ENCODE measurements around the gene VAV1.
"Not testable (repeated sequence)": the region's sequence is repeated elsewhere in the genome, so short reads cannot be mapped to it uniquely, and the experiment has no call there.

VAV1 gene

DNA sequence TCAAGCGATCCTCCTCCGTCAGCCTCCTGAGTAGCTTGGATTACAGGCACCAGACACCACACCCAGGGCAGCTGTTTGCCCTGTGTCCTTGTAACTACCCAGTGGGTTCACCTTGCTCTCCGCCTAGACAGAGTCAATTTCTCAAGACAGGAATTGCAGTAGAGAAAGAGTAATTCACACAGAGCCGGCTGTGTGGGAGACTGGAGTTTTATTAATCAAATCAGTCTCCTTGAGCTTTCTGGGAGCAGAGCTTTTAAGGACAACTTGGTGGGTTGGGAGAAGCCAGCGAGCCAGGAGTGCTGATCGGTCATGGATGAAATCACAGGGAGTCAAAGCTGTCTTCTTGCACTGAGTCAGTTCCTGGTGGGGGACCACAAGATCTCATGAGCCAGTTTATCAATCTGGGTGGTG lies 94.2 kb downstream of the VAV1 start:
- no peak overlapping the region for H3K4me3 Mint-ChIP-seq
- H3K9me3 Mint-ChIP-seq, result no peaks in the 10 kb centered on the region
- CTCF ChIA-PET, result interaction anchor here (0.9 to 7.5 kb wide), 2 partner anchors 130 to 350 kb away, joined by 3 to 72 read pairs; partner anchors contain the start of gene GPR108
- no peaks in the 10 kb centered on the region for H3K36me3 Mint-ChIP-seq
- DNase-seq, result no peak
- peaks cover 5% of the 10 kb centered on the region for H3K27me3 Mint-ChIP-seq
- peaks cover 24% of the 10 kb centered on the region for H3K4me1 Mint-ChIP-seq
- no peak overlapping the region for H3K27ac Mint-ChIP-seq

DNA sequence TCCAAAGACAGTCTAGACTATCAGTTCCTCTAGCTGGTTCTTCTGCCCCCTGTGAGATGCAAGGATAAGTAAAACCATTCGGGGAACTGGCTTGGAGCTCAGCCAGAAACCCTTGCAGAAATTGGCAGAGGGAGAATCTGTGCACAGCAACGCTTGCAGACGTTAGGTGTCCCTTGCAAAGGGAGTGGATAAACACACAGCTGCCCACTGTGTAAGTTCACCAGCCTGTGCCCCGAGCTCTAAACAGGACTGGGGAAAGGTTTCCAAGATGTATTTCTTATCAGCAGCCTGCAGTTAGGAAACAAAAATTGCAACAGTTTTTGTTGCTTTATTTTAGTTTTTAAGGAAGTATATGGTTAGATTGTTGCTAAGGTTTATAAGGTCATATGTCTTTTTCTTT lies 95.8 kb downstream of the VAV1 start:
- Mint-ChIP-seq H3K27ac (no peak overlapping the region), H3K9me3 (no peaks in the 10 kb centered on the region)

DNA sequence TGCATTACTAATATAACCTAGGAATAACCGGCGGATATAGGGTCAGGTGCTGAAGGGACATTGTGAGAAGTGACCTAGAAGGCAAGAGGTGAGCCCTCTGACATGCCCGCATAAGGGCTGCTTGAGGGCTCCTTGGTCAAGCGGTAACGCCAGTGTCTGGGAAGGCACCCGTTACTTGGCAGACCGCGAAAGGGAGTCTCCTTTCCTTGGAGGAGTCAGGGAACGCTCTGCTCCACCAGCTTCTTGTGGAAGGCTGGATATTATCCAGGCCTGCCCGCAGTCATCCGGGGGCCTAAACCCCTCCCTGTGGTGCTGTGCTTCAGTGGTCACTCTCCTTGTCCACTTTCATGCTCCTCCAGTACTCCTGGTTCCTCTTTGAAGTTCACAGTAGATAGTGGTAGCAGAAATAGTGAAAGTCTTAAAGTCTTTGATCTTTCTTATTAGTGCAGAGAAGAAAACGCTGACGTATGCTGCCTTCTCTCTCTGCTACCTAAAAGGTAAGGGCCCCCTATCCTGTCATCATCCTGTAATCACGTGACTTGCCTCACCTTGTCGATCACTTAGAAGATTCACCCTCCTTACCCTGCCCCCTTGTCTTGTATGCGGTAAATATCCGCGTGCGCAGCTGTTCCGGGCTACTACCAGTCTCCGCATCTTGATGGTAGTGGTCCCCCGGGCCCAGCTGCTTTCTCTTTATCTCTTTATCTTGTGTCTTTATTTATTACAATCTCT lies 96.8 kb downstream of the VAV1 start:
- H3K27me3 Mint-ChIP-seq, H3K4me1 Mint-ChIP-seq, H3K36me3 Mint-ChIP-seq, CTCF ChIA-PET, H3K4me3 Mint-ChIP-seq, DNase-seq, H3K9me3 Mint-ChIP-seq: not testable (repeated sequence)
- H3K27ac Mint-ChIP-seq, result peak overlapping the region; percentile 26

More for the DNA sequence above, 95.8 kb downstream of the VAV1 start:
- no peak for DNase-seq
- Mint-ChIP-seq H3K27me3 (peaks cover 5% of the 10 kb centered on the region), H3K4me1 (peaks cover 12% of the 10 kb centered on the region), H3K4me3 (no peak overlapping the region), H3K36me3 (no peaks in the 10 kb centered on the region)
- CTCF ChIA-PET, result interaction anchor here (0.8 to 1.2 kb wide), 3 partner anchors 131 to 473 kb away, joined by 4 read pairs; no protein-coding TSS in a partner anchor

DNA sequence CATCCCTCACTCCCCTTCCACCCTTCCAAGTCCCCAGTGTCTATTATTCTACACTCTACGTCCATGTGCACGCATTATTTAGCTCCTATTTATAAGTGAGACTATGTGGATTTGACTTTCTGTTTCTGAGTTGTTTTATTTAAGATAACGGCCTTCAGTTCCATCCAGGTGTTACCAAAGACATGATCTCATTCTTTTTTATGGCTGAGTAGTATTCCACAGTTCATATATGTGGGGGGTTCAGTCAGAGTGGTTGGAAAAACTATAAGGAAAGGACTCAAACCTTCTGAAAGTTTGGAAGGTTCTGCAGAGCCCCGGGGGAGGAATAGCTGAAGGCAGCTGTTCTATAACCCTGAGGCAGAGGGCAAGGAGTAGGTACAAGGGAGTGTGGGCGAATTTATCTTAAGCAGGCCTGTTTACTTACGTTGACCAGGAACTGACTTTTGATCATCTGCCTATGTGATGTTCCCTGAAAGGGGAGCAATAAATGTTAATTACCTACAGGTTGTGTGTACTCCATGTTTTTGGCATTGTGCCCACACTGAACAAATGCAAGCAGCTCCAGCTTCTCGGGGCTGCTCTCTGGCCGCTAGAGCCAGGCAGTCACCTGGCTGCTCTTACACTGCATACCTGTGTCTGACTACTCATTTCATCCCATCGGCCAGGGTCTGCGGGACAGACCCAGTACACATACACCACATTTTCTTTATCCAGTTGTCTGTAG lies 101.4 kb downstream of the VAV1 start:
- CTCF ChIA-PET, result no interaction called here
- H3K27ac Mint-ChIP-seq, result no peak overlapping the region

DNA sequence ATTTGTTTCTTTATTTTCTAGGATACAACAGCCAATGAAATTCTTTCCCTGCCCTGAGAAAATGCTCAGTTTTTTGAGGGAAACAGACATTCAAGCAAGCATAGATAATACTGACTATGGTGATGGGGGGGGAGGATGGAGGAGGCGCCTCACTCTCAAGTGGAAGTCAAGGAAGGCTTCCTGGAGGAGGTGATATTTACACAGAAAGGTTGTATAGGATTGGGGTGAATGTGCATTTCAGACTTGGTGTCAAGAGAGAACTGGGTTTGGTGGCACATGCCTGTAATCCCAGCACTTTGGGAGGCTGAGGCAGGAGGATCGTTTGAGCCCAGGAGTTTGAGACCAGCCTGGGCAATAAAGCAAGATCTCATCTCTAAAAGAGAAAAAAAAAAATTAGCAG lies 102.7 kb downstream of the VAV1 start:
- H3K4me3 Mint-ChIP-seq, result no peak overlapping the region
- H3K27me3 Mint-ChIP-seq, result peaks cover 29% of the 10 kb centered on the region
- no peak for DNase-seq
- H3K36me3 Mint-ChIP-seq, result no peaks in the 10 kb centered on the region
- peaks cover 5% of the 10 kb centered on the region for H3K4me1 Mint-ChIP-seq
- H3K9me3 Mint-ChIP-seq, result peaks cover 2% of the 10 kb centered on the region
- CTCF ChIA-PET, result no interaction called here
- no peak overlapping the region for H3K27ac Mint-ChIP-seq

More for the DNA sequence above, 101.4 kb downstream of the VAV1 start:
- DNase-seq, result no peak
- Mint-ChIP-seq H3K9me3 (no peaks in the 10 kb centered on the region), H3K4me3 (no peak overlapping the region), H3K4me1 (peaks cover 5% of the 10 kb centered on the region), H3K27me3 (peaks cover 21% of the 10 kb centered on the region), H3K36me3 (no peaks in the 10 kb centered on the region)

DNA sequence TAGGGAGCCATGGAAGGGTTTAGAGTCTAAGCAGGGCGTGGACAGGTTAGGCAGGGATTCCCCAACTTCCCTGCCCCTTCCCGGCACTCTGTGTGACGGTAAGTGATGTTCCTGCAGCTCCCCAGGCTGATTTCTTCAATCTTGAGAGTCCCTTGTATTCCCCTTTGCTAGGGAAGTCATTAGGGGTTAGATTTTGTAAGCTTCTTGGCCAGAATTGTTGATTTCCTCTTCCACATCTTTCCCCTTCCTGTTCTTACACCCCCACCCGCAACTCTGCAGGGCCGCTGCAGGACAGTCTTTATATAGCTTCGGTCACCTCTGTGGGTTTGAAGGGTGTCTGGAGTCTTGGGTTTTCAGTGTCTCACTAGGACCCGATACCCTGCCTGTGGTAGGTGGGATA lies 104.2 kb downstream of the VAV1 start:
- CTCF ChIA-PET, result interaction anchor here (0.9 kb wide), 1 partner anchor 13 kb away, joined by 3 read pairs; no protein-coding TSS in a partner anchor
- DNase-seq, result no peak
- no peaks in the 10 kb centered on the region for H3K36me3 Mint-ChIP-seq
- no peak overlapping the region for H3K27ac Mint-ChIP-seq
- peaks cover 5% of the 10 kb centered on the region for H3K4me1 Mint-ChIP-seq
- peaks cover 2% of the 10 kb centered on the region for H3K9me3 Mint-ChIP-seq
- no peak overlapping the region for H3K4me3 Mint-ChIP-seq
- H3K27me3 Mint-ChIP-seq, result peaks cover 29% of the 10 kb centered on the region

DNA sequence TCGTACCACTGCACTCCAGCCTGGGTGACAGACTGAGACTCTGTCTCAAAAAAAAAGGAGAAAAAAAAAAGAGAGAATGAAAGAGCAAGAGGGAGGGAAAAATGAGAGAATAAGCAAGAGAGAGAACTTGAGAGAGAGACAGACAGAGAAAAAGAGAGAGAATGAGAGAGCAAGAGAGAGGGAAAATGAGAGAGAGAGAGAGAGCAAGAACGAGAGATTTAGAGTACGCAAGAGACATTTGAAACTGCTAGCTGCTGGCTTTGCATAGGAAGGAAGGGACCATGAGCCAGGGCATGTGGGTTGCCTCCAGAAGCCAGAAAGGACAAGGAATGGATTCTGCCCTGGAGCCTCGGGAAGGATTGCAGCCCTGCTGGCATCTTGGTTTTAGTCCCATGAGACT lies 105.3 kb downstream of the VAV1 start:
- Mint-ChIP-seq H3K4me3 (no peak overlapping the region), H3K9me3 (peaks cover 2% of the 10 kb centered on the region), H3K27me3 (peaks cover 29% of the 10 kb centered on the region), H3K4me1 (peaks cover 5% of the 10 kb centered on the region), H3K36me3 (no peaks in the 10 kb centered on the region), H3K27ac (peak overlapping the region; percentile 35)
- DNase-seq, result no peak
- CTCF ChIA-PET, result no interaction called here

DNA sequence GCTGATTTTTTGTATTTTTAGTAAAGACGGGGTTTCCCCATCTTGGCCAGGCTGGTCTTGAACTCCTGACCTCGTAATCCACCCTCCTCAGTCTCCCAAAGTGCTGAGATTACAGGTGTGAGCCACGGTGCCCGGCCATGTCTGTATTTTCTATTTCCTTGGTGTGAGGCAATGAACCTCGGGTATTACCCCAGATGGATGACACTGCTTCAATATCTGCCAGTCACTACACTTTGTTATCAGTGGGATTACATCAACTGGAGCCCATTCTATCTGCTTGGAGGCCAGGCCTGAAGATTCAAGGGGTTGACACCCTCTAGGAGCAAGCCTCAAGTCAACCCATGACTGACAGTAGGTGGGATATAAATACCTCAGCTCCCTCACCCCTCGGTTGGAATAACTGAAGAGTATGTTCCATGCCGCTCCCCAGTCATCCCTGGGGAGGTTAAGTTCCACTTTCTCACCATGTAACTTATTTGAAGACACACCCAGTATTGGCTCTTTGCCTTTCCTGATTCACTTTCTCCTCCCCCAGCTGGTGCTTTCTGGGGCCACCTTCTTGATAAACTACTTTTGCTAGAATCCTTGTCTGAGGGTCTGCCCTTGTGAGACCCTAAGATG lies 113.9 kb downstream of the VAV1 start:
- peaks cover 16% of the 10 kb centered on the region for H3K9me3 Mint-ChIP-seq
- H3K36me3 Mint-ChIP-seq, result peaks cover 10% of the 10 kb centered on the region
- no peak overlapping the region for H3K27ac Mint-ChIP-seq
- DNase-seq, result no peak
- peaks cover 48% of the 10 kb centered on the region for H3K4me1 Mint-ChIP-seq
- no peak overlapping the region for H3K4me3 Mint-ChIP-seq
- no peaks in the 10 kb centered on the region for H3K27me3 Mint-ChIP-seq
- CTCF ChIA-PET, result no interaction called here

DNA sequence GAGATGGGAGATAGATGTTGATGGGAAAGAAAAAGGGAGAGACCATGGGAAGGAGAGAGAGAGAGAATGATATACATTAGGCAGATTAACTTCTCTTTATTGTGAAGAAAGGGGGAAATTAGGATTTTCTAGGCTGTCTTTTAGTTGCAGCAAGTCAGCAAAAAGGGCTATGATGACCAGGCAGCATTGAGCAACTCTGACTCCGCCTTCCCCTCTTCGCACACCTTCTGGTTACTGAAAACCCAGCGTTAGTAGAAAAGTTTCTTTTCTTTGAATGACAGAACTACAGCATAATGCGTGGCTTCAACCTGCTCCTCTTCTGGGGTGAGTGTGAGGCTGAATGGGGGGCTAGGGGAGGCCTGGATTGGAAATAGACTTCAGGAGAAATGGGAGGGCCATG lies 114.8 kb downstream of the VAV1 start, which contains the start of gene ADGRE1:
ADGRE1 (plus strand) TSS at position 264 of the 400 bp plus-strand sequence; CDS start at position 294, 30 bp downstream.
- Mint-ChIP-seq H3K4me1 (peaks cover 57% of the 10 kb centered on the region), H3K27ac (peak within 1 kb of the TSS; percentile 51), H3K36me3 (peaks cover 18% of the 10 kb centered on the region), H3K4me3 (no peak within 1 kb of the TSS), H3K9me3 (peaks cover 24% of the 10 kb centered on the region), H3K27me3 (no peaks in the 10 kb centered on the region)
- CTCF ChIA-PET, result interaction anchor here (1.1 kb wide), 1 partner anchor 23 kb away, joined by 4 read pairs; no protein-coding TSS in a partner anchor
- DNase-seq, result peak; percentile 33

DNA sequence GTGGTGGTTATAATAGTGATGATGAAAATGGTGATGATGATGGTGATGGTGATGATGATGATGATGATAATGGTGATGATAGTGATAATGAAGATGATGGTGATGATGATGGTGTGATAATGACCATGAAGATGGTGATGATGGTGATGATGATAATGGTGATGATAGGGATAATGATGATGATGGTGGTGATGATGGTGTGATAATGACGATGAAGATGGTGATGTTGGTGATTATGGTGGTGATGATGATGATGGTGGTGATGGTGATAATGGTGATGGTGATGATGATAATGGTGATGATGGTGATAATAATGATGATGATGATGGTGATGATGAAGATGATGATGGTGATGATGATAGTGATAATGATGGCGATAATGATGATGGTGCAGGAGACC lies 116.5 kb downstream of the VAV1 start:
- Mint-ChIP-seq H3K27ac (peak overlapping the region; percentile 53), H3K4me3 (no peak overlapping the region), H3K27me3 (no peaks in the 10 kb centered on the region), H3K9me3 (peaks cover 36% of the 10 kb centered on the region), H3K4me1 (peaks cover 71% of the 10 kb centered on the region), H3K36me3 (peaks cover 31% of the 10 kb centered on the region)
- no peak for DNase-seq
- CTCF ChIA-PET, result no interaction called here

DNA sequence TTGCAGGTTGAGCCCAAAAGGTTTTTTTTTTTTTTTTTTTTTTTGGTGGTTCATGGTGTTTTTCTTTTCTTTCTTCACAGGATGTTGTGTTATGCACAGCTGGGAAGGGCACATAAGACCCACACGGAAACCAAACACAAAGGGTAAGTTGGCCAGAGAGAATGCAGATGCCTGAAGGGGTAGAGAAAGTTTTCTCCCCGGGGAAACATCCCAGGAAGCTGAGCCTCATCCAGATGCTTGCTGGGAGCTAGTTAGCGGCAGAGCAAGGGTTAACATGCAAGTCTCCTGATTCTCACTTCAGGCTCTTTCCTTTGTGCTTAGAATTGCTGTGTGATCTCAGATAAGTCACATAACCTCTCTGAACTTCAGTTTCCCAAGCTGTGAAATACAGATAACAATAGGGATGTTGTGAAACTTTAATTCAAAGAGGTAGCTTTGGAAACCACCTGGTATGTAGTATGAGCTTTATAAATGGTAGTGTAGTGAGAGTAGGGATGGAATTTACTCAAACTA lies 117.9 kb downstream of the VAV1 start:
- H3K27ac Mint-ChIP-seq, result peak overlapping the region; percentile 91
- peaks cover 74% of the 10 kb centered on the region for H3K4me1 Mint-ChIP-seq
- no peaks in the 10 kb centered on the region for H3K27me3 Mint-ChIP-seq
- peak; percentile 50 for DNase-seq
- CTCF ChIA-PET, result interaction anchor here (1.5 kb wide), 1 partner anchor 27 kb away, joined by 7 read pairs; no protein-coding TSS in a partner anchor
- H3K4me3 Mint-ChIP-seq, result peak overlapping the region; percentile 49
- peaks cover 50% of the 10 kb centered on the region for H3K9me3 Mint-ChIP-seq
- peaks cover 42% of the 10 kb centered on the region for H3K36me3 Mint-ChIP-seq

DNA sequence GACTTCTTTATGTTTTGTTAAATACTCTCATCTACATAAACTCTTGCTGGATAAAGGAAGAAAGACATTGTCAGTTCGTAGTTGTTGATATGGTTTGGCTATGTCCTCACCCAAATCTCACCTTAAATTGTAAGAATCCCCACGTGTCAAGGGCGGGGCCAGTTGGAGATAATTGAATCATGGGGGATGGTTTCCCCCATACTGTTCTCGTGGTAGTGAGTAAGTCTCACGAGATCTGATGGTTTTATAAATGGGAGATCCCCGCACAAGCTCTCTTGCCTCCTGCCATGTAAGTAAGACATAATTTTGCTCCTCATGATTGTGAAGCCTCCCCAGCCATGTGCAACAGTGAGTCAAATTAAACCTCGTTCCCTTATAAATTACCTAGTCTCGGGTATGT lies 118.4 kb downstream of the VAV1 start:
- Mint-ChIP-seq H3K27ac (peak overlapping the region; percentile 91), H3K4me1 (peaks cover 74% of the 10 kb centered on the region), H3K4me3 (peak overlapping the region; percentile 49), H3K27me3 (no peaks in the 10 kb centered on the region), H3K36me3 (peaks cover 45% of the 10 kb centered on the region), H3K9me3 (peaks cover 54% of the 10 kb centered on the region)
- peak; percentile 69 for DNase-seq
- CTCF ChIA-PET, result interaction anchor here (1.5 kb wide), 1 partner anchor 27 kb away, joined by 7 read pairs; no protein-coding TSS in a partner anchor

DNA sequence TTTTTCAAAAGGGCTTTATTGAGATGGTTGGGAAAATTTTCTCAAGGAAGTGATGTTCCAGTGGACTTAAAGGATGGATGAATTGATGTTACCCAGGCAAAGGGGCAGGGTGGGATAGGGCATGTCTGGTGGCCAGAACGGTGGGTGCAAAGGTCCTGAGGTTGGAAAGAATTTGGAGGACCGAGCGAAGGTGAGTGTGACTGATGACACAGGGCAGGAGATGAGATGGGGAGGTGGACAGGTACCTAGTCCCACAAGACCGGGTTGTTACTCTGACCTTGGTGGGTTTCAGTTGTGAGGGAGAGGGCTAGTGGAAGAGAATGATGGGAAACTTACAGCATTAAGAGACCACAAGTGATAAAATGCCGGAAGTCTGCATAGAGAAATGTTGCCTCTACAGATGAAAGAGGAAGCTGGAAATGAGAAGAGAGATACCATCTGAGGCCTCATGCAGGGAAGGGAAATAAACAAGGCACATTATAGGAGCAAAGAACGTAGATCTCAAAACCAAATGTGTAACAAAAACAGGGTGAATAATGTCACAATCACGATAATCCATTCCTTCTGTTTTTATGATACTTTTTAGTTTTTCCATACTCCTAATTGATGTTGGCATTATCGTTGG lies 119.4 kb downstream of the VAV1 start:
- peaks cover 67% of the 10 kb centered on the region for H3K4me1 Mint-ChIP-seq
- peak overlapping the region; percentile 49 for H3K4me3 Mint-ChIP-seq
- DNase-seq, result peak; percentile 25
- H3K36me3 Mint-ChIP-seq, result peaks cover 48% of the 10 kb centered on the region
- peak overlapping the region; percentile 91 for H3K27ac Mint-ChIP-seq
- H3K27me3 Mint-ChIP-seq, result no peaks in the 10 kb centered on the region
- CTCF ChIA-PET, result no interaction called here
- peaks cover 60% of the 10 kb centered on the region for H3K9me3 Mint-ChIP-seq

DNA sequence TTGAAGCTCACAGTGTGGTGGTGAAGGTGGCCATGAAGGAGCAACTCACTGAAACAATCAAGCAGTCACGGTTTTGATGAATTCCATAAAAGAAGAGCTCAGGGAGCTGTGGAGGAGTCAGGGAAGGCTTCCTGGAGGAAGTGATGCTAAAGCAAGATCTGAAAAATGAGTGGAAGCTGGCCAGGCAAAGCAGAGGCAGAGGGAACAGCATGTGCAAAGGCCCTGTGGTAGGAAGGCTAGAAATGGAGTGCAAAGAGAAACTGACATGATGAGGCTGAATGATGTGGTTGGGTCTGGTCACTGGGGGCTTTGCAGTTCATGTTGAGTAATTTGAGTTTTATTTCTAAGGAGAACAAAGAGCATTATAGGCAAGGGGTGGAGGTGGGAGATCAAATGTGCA lies 121.8 kb downstream of the VAV1 start:
- Mint-ChIP-seq H3K9me3 (peaks cover 56% of the 10 kb centered on the region), H3K27ac (no peak overlapping the region), H3K27me3 (no peaks in the 10 kb centered on the region), H3K4me3 (no peak overlapping the region), H3K36me3 (peaks cover 54% of the 10 kb centered on the region), H3K4me1 (peaks cover 44% of the 10 kb centered on the region)
- CTCF ChIA-PET, result no interaction called here
- DNase-seq, result no peak
